Lower leg skin (tissue), 3 donors: Measurements from ENCODE around the gene TMEM165.

Source experiments
- CTCF ChIP-seq, 3 donors: fragments of 450-650 bp; IDR thresholded peaks; one replicate each; pipeline ENCODE4 v1.5.1; 2016; ENCODE audit warnings: antibody characterized with exemption in 3 of 3, mild to moderate bottlenecking in 3 of 3, moderate library complexity in 2 of 3
- POLR2A ChIP-seq, 2 donors: fragments of 450-650 bp; IDR thresholded peaks; one replicate each; pipeline ENCODE4 v1.6.1; 2016 to 2017; ENCODE audit warnings: antibody characterized with exemption in 2 of 2, mild to moderate bottlenecking in 1 of 2, moderate library complexity in 1 of 2

- TF ChIP-seq CTCF (IDR thresholded peaks at IDR 0.05) (no peak), POLR2A (IDR thresholded peaks at IDR 0.05) (no peak)
These were observed 38.7 kb upstream of the TMEM165 start for GRCh38 chr4:55356991-55357461.
